ENCODE data around the gene RASSF8.

The RASSF8 gene

GRCh38 chr12:26010293-26010821, 51.9 kb downstream of the RASSF8 start:
- Histone ChIP-seq H3K27ac (ENCODE audit: low read depth, low read length) (no peak overlapping the region), H3K36me3 (ENCODE audit: insufficient read depth, low read length) (no peaks in the 10 kb centered on the region), H3K9me3 (ENCODE audit: insufficient read depth, low read depth, low read length) (no peaks in the 10 kb centered on the region), H3K4me1 (ENCODE audit: insufficient read depth, low read length) (peaks cover 25% of the 10 kb centered on the region), H3K27me3 (ENCODE audit: insufficient read depth, low read length) (no peaks in the 10 kb centered on the region), H3K9ac (ENCODE audit: low read depth, low read length) (no peak overlapping the region), H3K4me3 (ENCODE audit: low read length) (no peak overlapping the region)
- 80% methylated on average over 5 of the region's 6 CpGs for WGBS

- H3K27me3 ChIP-seq (ENCODE audit: insufficient read depth, low read length): no peaks in the 10 kb centered on the region
- H3K27ac ChIP-seq (ENCODE audit: low read depth, low read length): no peak overlapping the region
- H3K9me3 ChIP-seq (ENCODE audit: insufficient read depth, low read depth, low read length): no peaks in the 10 kb centered on the region
- peaks cover 32% of the 10 kb centered on the region for H3K4me1 ChIP-seq (ENCODE audit: insufficient read depth, low read length)
- no peaks in the 10 kb centered on the region for H3K36me3 ChIP-seq (ENCODE audit: insufficient read depth, low read length)
- 98% methylated on average over 2 of the region's 2 CpGs for WGBS
- no peak overlapping the region for H3K4me3 ChIP-seq (ENCODE audit: low read length)
- no peak overlapping the region for H3K9ac ChIP-seq (ENCODE audit: low read depth, low read length)
Measured at GRCh38 chr12:26011099-26011498, 52.6 kb downstream of the RASSF8 start.

GRCh38 chr12:26014085-26014484, 55.6 kb downstream of the RASSF8 start:
- no peaks in the 10 kb centered on the region for H3K9me3 ChIP-seq (ENCODE audit: insufficient read depth, low read depth, low read length)
- no peak overlapping the region for H3K27ac ChIP-seq (ENCODE audit: low read depth, low read length)
- 96% methylated on average over 6 of the region's 6 CpGs for WGBS
- H3K27me3 ChIP-seq (ENCODE audit: insufficient read depth, low read length): no peaks in the 10 kb centered on the region
- H3K36me3 ChIP-seq (ENCODE audit: insufficient read depth, low read length): no peaks in the 10 kb centered on the region
- no peak overlapping the region for H3K4me3 ChIP-seq (ENCODE audit: low read length)
- H3K9ac ChIP-seq (ENCODE audit: low read depth, low read length): no peak overlapping the region
- H3K4me1 ChIP-seq (ENCODE audit: insufficient read depth, low read length): peaks cover 37% of the 10 kb centered on the region

GRCh38 chr12:26016516-26016915, 58.0 kb downstream of the RASSF8 start:
- no peak overlapping the region for H3K4me3 ChIP-seq (ENCODE audit: low read length)
- WGBS: 73% methylated on average over 2 of the region's 2 CpGs
- H3K27ac ChIP-seq (ENCODE audit: low read depth, low read length): no peak overlapping the region
- no peak overlapping the region for H3K9ac ChIP-seq (ENCODE audit: low read depth, low read length)
- H3K36me3 ChIP-seq (ENCODE audit: insufficient read depth, low read length): no peaks in the 10 kb centered on the region
- peaks cover 33% of the 10 kb centered on the region for H3K4me1 ChIP-seq (ENCODE audit: insufficient read depth, low read length)
- H3K9me3 ChIP-seq (ENCODE audit: insufficient read depth, low read depth, low read length): no peaks in the 10 kb centered on the region
- no peaks in the 10 kb centered on the region for H3K27me3 ChIP-seq (ENCODE audit: insufficient read depth, low read length)

GRCh38 chr12:26017484-26018211, 59.2 kb downstream of the RASSF8 start:
- Histone ChIP-seq H3K27ac (ENCODE audit: low read depth, low read length) (no peak overlapping the region; the same call in 1 of the 2 replicates), H3K9me3 (ENCODE audit: insufficient read depth, low read depth, low read length) (no peaks in the 10 kb centered on the region), H3K4me3 (ENCODE audit: low read length) (no peak overlapping the region), H3K9ac (ENCODE audit: low read depth, low read length) (no peak overlapping the region), H3K36me3 (ENCODE audit: insufficient read depth, low read length) (no peaks in the 10 kb centered on the region), H3K27me3 (ENCODE audit: insufficient read depth, low read length) (no peaks in the 10 kb centered on the region), H3K4me1 (ENCODE audit: insufficient read depth, low read length) (peaks cover 36% of the 10 kb centered on the region)
- 44% methylated on average over 2 of the region's 4 CpGs for WGBS

GRCh38 chr12:26018926-26019325, 60.4 kb downstream of the RASSF8 start:
- no peaks in the 10 kb centered on the region for H3K27me3 ChIP-seq (ENCODE audit: insufficient read depth, low read length)
- H3K4me3 ChIP-seq (ENCODE audit: low read length): no peak overlapping the region
- peaks cover 36% of the 10 kb centered on the region for H3K4me1 ChIP-seq (ENCODE audit: insufficient read depth, low read length)
- no peaks in the 10 kb centered on the region for H3K36me3 ChIP-seq (ENCODE audit: insufficient read depth, low read length)
- no peaks in the 10 kb centered on the region for H3K9me3 ChIP-seq (ENCODE audit: insufficient read depth, low read depth, low read length)
- no peak overlapping the region for H3K9ac ChIP-seq (ENCODE audit: low read depth, low read length)
- H3K27ac ChIP-seq (ENCODE audit: low read depth, low read length): no peak overlapping the region
- WGBS: 100% methylated on average over 1 of the region's 2 CpGs

GRCh38 chr12:26021534-26021933, 63.1 kb downstream of the RASSF8 start:
- 97% methylated on average over 2 of the region's 2 CpGs for WGBS
- H3K27me3 ChIP-seq (ENCODE audit: insufficient read depth, low read length): no peaks in the 10 kb centered on the region
- peaks cover 22% of the 10 kb centered on the region for H3K4me1 ChIP-seq (ENCODE audit: insufficient read depth, low read length)
- no peak overlapping the region for H3K4me3 ChIP-seq (ENCODE audit: low read length)
- no peaks in the 10 kb centered on the region for H3K36me3 ChIP-seq (ENCODE audit: insufficient read depth, low read length)
- no peak overlapping the region for H3K27ac ChIP-seq (ENCODE audit: low read depth, low read length)
- H3K9ac ChIP-seq (ENCODE audit: low read depth, low read length): no peak overlapping the region
- H3K9me3 ChIP-seq (ENCODE audit: insufficient read depth, low read depth, low read length): no peaks in the 10 kb centered on the region

- Histone ChIP-seq H3K36me3 (ENCODE audit: insufficient read depth, low read length) (no peaks in the 10 kb centered on the region), H3K27ac (ENCODE audit: low read depth, low read length) (no peak overlapping the region), H3K9ac (ENCODE audit: low read depth, low read length) (no peak overlapping the region), H3K4me3 (ENCODE audit: low read length) (no peak overlapping the region), H3K27me3 (ENCODE audit: insufficient read depth, low read length) (no peaks in the 10 kb centered on the region), H3K4me1 (ENCODE audit: insufficient read depth, low read length) (peaks cover 17% of the 10 kb centered on the region), H3K9me3 (ENCODE audit: insufficient read depth, low read depth, low read length) (no peaks in the 10 kb centered on the region)
- 77% methylated on average over 3 of the region's 3 CpGs for WGBS
Measured at GRCh38 chr12:26022043-26022442, 63.6 kb downstream of the RASSF8 start.

- Histone ChIP-seq H3K4me1 (ENCODE audit: insufficient read depth, low read length) (peaks cover 12% of the 10 kb centered on the region; the same call in 1 of the 2 replicates), H3K27me3 (ENCODE audit: insufficient read depth, low read length) (no peaks in the 10 kb centered on the region), H3K27ac (ENCODE audit: low read depth, low read length) (no peak overlapping the region), H3K4me3 (ENCODE audit: low read length) (no peak overlapping the region), H3K9me3 (ENCODE audit: insufficient read depth, low read depth, low read length) (no peaks in the 10 kb centered on the region), H3K9ac (ENCODE audit: low read depth, low read length) (no peak overlapping the region), H3K36me3 (ENCODE audit: insufficient read depth, low read length) (no peaks in the 10 kb centered on the region)
- 67% methylated on average over 1 of the region's 1 CpG for WGBS
Measured at GRCh38 chr12:26026713-26027112, 68.2 kb downstream of the RASSF8 start.

GRCh38 chr12:26027401-26027800, 68.9 kb downstream of the RASSF8 start:
- H3K27ac ChIP-seq (ENCODE audit: low read depth, low read length): no peak overlapping the region
- H3K9me3 ChIP-seq (ENCODE audit: insufficient read depth, low read depth, low read length): no peaks in the 10 kb centered on the region

GRCh38 chr12:26028953-26029735, 70.7 kb downstream of the RASSF8 start:
- WGBS: 64% methylated on average over 4 of the region's 4 CpGs
- no peaks in the 10 kb centered on the region for H3K36me3 ChIP-seq (ENCODE audit: insufficient read depth, low read length)
- no peak overlapping the region for H3K4me3 ChIP-seq (ENCODE audit: low read length)
- no peaks in the 10 kb centered on the region for H3K9me3 ChIP-seq (ENCODE audit: insufficient read depth, low read depth, low read length)
- no peaks in the 10 kb centered on the region for H3K27me3 ChIP-seq (ENCODE audit: insufficient read depth, low read length)
- no peak overlapping the region for H3K27ac ChIP-seq (ENCODE audit: low read depth, low read length)
- no peak overlapping the region for H3K9ac ChIP-seq (ENCODE audit: low read depth, low read length)
- H3K4me1 ChIP-seq (ENCODE audit: insufficient read depth, low read length): peaks cover 18% of the 10 kb centered on the region

More at GRCh38 chr12:26027401-26027800, 68.9 kb downstream of the RASSF8 start:
- no peaks in the 10 kb centered on the region for H3K36me3 ChIP-seq (ENCODE audit: insufficient read depth, low read length)
- H3K4me3 ChIP-seq (ENCODE audit: low read length): no peak overlapping the region
- H3K9ac ChIP-seq (ENCODE audit: low read depth, low read length): no peak overlapping the region
- peaks cover 11% of the 10 kb centered on the region; the same call in 1 of the 2 replicates for H3K4me1 ChIP-seq (ENCODE audit: insufficient read depth, low read length)
- H3K27me3 ChIP-seq (ENCODE audit: insufficient read depth, low read length): no peaks in the 10 kb centered on the region
